Parathyroid adenoma (tissue), 2 donors: ENCODE data around the gene RABL6.
A peak's percentile ranks its signal among the peaks of the same experiment; 100 is the strongest.

Source experiments
- H2AFZ ChIP-seq: fragments of 300-600 bp; sonication (generic); one replicate; pipeline ENCODE4 v1.7.0; 2017; ENCODE audit warnings: antibody characterized with exemption, mild to moderate bottlenecking
- H3K27ac ChIP-seq: fragments of 300-600 bp; sonication (generic); one replicate; pipeline ENCODE4 v1.7.0; 2017
- H3K27me3 ChIP-seq: fragments of 300-600 bp; sonication (generic); one replicate; pipeline ENCODE4 v1.7.0; 2017; ENCODE audit warnings: low read length; ENCODE audit not compliant: control insufficient read depth, insufficient read depth
- H3K36me3 ChIP-seq: fragments of 300-600 bp; sonication (generic); one replicate; pipeline ENCODE4 v1.7.0; 2017; ENCODE audit warnings: low read length; ENCODE audit not compliant: control insufficient read depth, insufficient read depth
- H3K4me1 ChIP-seq: fragments of 300-600 bp; sonication (generic); one replicate; pipeline ENCODE4 v1.7.0; 2017; ENCODE audit warnings: control low read depth
- H3K4me2 ChIP-seq: fragments of 300-600 bp; sonication (generic); one replicate; pipeline ENCODE4 v1.7.0; 2017; ENCODE audit warnings: low read length
- H3K4me3 ChIP-seq: fragments of 300-600 bp; sonication (generic); one replicate; pipeline ENCODE4 v1.7.0; 2017; ENCODE audit warnings: low read depth, low read length
- H3K79me2 ChIP-seq: fragments of 300-600 bp; sonication (generic); one replicate; pipeline ENCODE4 v1.7.0; 2017; ENCODE audit warnings: control low read depth
- H3K9ac ChIP-seq: fragments of 300-600 bp; sonication (generic); one replicate; pipeline ENCODE4 v1.7.0; 2017; ENCODE audit warnings: mild to moderate bottlenecking
- H3K9me3 ChIP-seq: fragments of 300-600 bp; sonication (generic); one replicate; pipeline ENCODE4 v1.7.0; 2017; ENCODE audit warnings: low read length; ENCODE audit not compliant: control insufficient read depth
- CTCF ChIP-seq: fragments of 300-600 bp; sonication (generic); IDR thresholded peaks from one replicate; pipeline ENCODE4 v1.7.0; 2017; ENCODE audit warnings: antibody characterized with exemption, mild to moderate bottlenecking
- donor health status: primary hyperparathyroidism.

The RABL6 gene

GRCh38 chr9:136849038-136849959, 41.6 kb downstream of the RABL6 start, which contains the start of gene PHPT1:
Gene PHPT1 (plus strand): TSS chr9:136849409. CDS start chr9:136849431, 22 bp downstream.
- H2AFZ ChIP-seq, result peak within 1 kb of the TSS; percentile 76
- H3K36me3 ChIP-seq, result no peaks in the 10 kb centered on the region
- no peak for TF ChIP-seq CTCF
- H3K4me2 ChIP-seq, result peak within 1 kb of the TSS; percentile 98
- no peak within 1 kb of the TSS for H3K9ac ChIP-seq
- H3K9me3 ChIP-seq, result no peaks in the 10 kb centered on the region
- no peaks in the 10 kb centered on the region for H3K79me2 ChIP-seq
- peak within 1 kb of the TSS; percentile 73 for H3K27ac ChIP-seq
- H3K4me3 ChIP-seq, result peak within 1 kb of the TSS; percentile 96
- H3K4me1 ChIP-seq, result peaks cover 5% of the 10 kb centered on the region
- H3K27me3 ChIP-seq, result no peaks in the 10 kb centered on the region

GRCh38 chr9:136849960-136850865, 42.5 kb downstream of the RABL6 start:
- peak overlapping the region; percentile 98 for H3K4me2 ChIP-seq
- H3K36me3 ChIP-seq, result no peaks in the 10 kb centered on the region
- peaks cover 5% of the 10 kb centered on the region for H3K4me1 ChIP-seq
- no peaks in the 10 kb centered on the region for H3K9me3 ChIP-seq
- H3K79me2 ChIP-seq, result no peaks in the 10 kb centered on the region
- H3K9ac ChIP-seq, result no peak overlapping the region
- no peak for TF ChIP-seq CTCF
- H3K27me3 ChIP-seq, result no peaks in the 10 kb centered on the region
- peak overlapping the region; percentile 28 for H2AFZ ChIP-seq
- peak overlapping the region; percentile 63 for H3K4me3 ChIP-seq
- peak overlapping the region; percentile 36 for H3K27ac ChIP-seq

GRCh38 chr9:136850866-136851775, 43.4 kb downstream of the RABL6 start:
- H3K79me2 ChIP-seq, result no peaks in the 10 kb centered on the region
- no peak overlapping the region for H3K9ac ChIP-seq
- TF ChIP-seq CTCF, result no peak
- H3K36me3 ChIP-seq, result no peaks in the 10 kb centered on the region
- H2AFZ ChIP-seq, result no peak overlapping the region
- H3K4me3 ChIP-seq, result no peak overlapping the region
- peaks cover 5% of the 10 kb centered on the region for H3K4me1 ChIP-seq
- no peaks in the 10 kb centered on the region for H3K9me3 ChIP-seq
- H3K4me2 ChIP-seq, result no peak overlapping the region
- no peak overlapping the region for H3K27ac ChIP-seq
- no peaks in the 10 kb centered on the region for H3K27me3 ChIP-seq

- H3K4me3 ChIP-seq, result no peak within 1 kb of the TSS
- TF ChIP-seq CTCF, result no peak
- no peaks in the 10 kb centered on the region for H3K27me3 ChIP-seq
- no peak within 1 kb of the TSS for H3K27ac ChIP-seq
- no peak within 1 kb of the TSS for H2AFZ ChIP-seq
- H3K4me2 ChIP-seq, result no peak within 1 kb of the TSS
- no peak within 1 kb of the TSS for H3K9ac ChIP-seq
- peaks cover 5% of the 10 kb centered on the region for H3K4me1 ChIP-seq
- no peaks in the 10 kb centered on the region for H3K9me3 ChIP-seq
- H3K79me2 ChIP-seq, result no peaks in the 10 kb centered on the region
- no peaks in the 10 kb centered on the region for H3K36me3 ChIP-seq
These were observed 44.4 kb downstream of the RABL6 start, which contains the start of gene MAMDC4 for GRCh38 chr9:136851941-136852663. Gene MAMDC4 (plus strand): TSS chr9:136852346. CDS start chr9:136852417, 71 bp downstream.
